NCI-H460 (cell line): ENCODE results near the gene FOXN3. TPM values are rescaled to one million over a fixed set of nuclear protein-coding genes. Genes with fewer than 3 reads are reported as not detected.

Experiments used
- DNase-seq: peaks from one replicate; pipeline ENCODE4 v3.0.0-alpha.2; 2016; ENCODE audit warnings: low read depth; ENCODE audit errors: extremely low read depth
- total RNA-seq: library from RNA; depleted of rRNA; stranded (reverse); fragments of >200 nt; shearing (Covaris generic); gene quantifications from 2 replicates; pipeline ENCODE4 v1.2.3, GENCODE V29; 2014

FOXN3 gene
- total RNA-seq, 1 experiment from 2014 or later: 7.9 TPM

- DNase-seq: no peak
Observed at GRCh38 chr14:89409961-89410360, 7.1 kb downstream of the FOXN3 start.

- no peak for DNase-seq
Observed at GRCh38 chr14:89408907-89409700, 7.9 kb downstream of the FOXN3 start.

- DNase-seq: no peak
Observed at GRCh38 chr14:89407856-89408255, 9.2 kb downstream of the FOXN3 start.

GRCh38 chr14:89406941-89407340, 10.1 kb downstream of the FOXN3 start:
- DNase-seq: no peak

GRCh38 chr14:89406361-89406760, 10.7 kb downstream of the FOXN3 start:
- DNase-seq: no peak

- DNase-seq: no peak
Observed at GRCh38 chr14:89405712-89406111, 11.3 kb downstream of the FOXN3 start.

GRCh38 chr14:89402363-89402762, 14.7 kb downstream of the FOXN3 start:
- no peak for DNase-seq

- no peak for DNase-seq
Observed at GRCh38 chr14:89401761-89402160, 15.3 kb downstream of the FOXN3 start.

- DNase-seq: no peak
Observed at GRCh38 chr14:89401241-89401640, 15.8 kb downstream of the FOXN3 start.

- DNase-seq: no peak
Observed at GRCh38 chr14:89400529-89400928, 16.5 kb downstream of the FOXN3 start.

GRCh38 chr14:89399594-89400068, 17.4 kb downstream of the FOXN3 start:
- no peak for DNase-seq

GRCh38 chr14:89399157-89399556, 17.9 kb downstream of the FOXN3 start:
- no peak for DNase-seq

GRCh38 chr14:89397569-89398230, 19.3 kb downstream of the FOXN3 start:
- no peak for DNase-seq

- DNase-seq: no peak
Observed at GRCh38 chr14:89394972-89395371, 22.1 kb downstream of the FOXN3 start.

GRCh38 chr14:89393222-89393745, 23.7 kb downstream of the FOXN3 start:
- DNase-seq: no peak

- no peak for DNase-seq
Observed at GRCh38 chr14:89392181-89392580, 24.9 kb downstream of the FOXN3 start.

GRCh38 chr14:89391556-89391955, 25.5 kb downstream of the FOXN3 start:
- DNase-seq: no peak

GRCh38 chr14:89391123-89391522, 25.9 kb downstream of the FOXN3 start:
- no peak for DNase-seq

- no peak for DNase-seq
Observed at GRCh38 chr14:89388853-89389252, 28.2 kb downstream of the FOXN3 start.

GRCh38 chr14:89387922-89388685, 28.9 kb downstream of the FOXN3 start:
- no peak for DNase-seq
